Measurements from ENCODE around the gene CSAD.

- no peak for TF ChIP-seq CTCF (IDR thresholded peaks at IDR 0.05)
- no peak for TF ChIP-seq EZH2 (IDR thresholded peaks at IDR 0.05; ENCODE audit: borderline replicate concordance, insufficient read depth, low read depth, low read length, poor library complexity, severe bottlenecking)
Measured at GRCh38 chr12:53151039-53151438, 29.7 kb downstream of the CSAD start.
